ENCODE measurements around the gene WDCP. TPM values are rescaled to one million over a fixed set of nuclear protein-coding genes. Genes with fewer than 3 reads are reported as not detected.
A peak's percentile ranks its signal among the peaks of the same experiment; 100 is the strongest.
"Not testable (repeated sequence)": the region's sequence is repeated elsewhere in the genome, so short reads cannot be mapped to it uniquely, and the experiment has no call there.

WDCP gene
- total RNA-seq, 6 experiments from 2014 or later: 12.0 to 19.4 (median 13.5) TPM

- Mint-ChIP-seq H3K4me1 (ENCODE audit: low read depth) (peaks cover 26% of the 10 kb centered on the region), H3K36me3 (ENCODE audit: low read depth) (no peaks in the 10 kb centered on the region), H3K27ac (no peak overlapping the region; the same call in 1 of the 2 replicates), H3K27me3 (ENCODE audit: insufficient read depth) (no peaks in the 10 kb centered on the region; the same call in 1 of the 2 replicates), H3K4me3 (no peak overlapping the region), H3K9me3 (no peaks in the 10 kb centered on the region)
- TF ChIP-seq CTCF (IDR thresholded peaks at IDR 0.05): no peak
- DNase-seq: no peak
These were observed 1.7 kb upstream of the WDCP start for GRCh38 chr2:24048769-24049484.

- DNase-seq: no peak
- H3K36me3 Mint-ChIP-seq (ENCODE audit: low read depth): peaks cover 6% of the 10 kb centered on the region; the same call in 1 of the 2 replicates
- no peaks in the 10 kb centered on the region; the same call in 1 of the 2 replicates for H3K27me3 Mint-ChIP-seq (ENCODE audit: insufficient read depth)
- H3K4me1 Mint-ChIP-seq (ENCODE audit: low read depth): peaks cover 31% of the 10 kb centered on the region
- no peaks in the 10 kb centered on the region for H3K9me3 Mint-ChIP-seq
- peak overlapping the region; percentile 96 for H3K4me3 Mint-ChIP-seq
- TF ChIP-seq CTCF (IDR thresholded peaks at IDR 0.05): no peak
- H3K27ac Mint-ChIP-seq: peak overlapping the region; percentile 51; the same call in 1 of the 2 replicates
These were observed 477 bp upstream of the WDCP start for GRCh38 chr2:24047703-24048033.

- no peak for TF ChIP-seq CTCF (IDR thresholded peaks at IDR 0.05)
- no peak for DNase-seq
- Mint-ChIP-seq H3K4me3 (peak overlapping the region; percentile 96), H3K4me1 (ENCODE audit: low read depth) (peaks cover 31% of the 10 kb centered on the region), H3K36me3 (ENCODE audit: low read depth) (peaks cover 6% of the 10 kb centered on the region; the same call in 1 of the 2 replicates), H3K27ac (no peak overlapping the region), H3K27me3 (ENCODE audit: insufficient read depth) (no peaks in the 10 kb centered on the region; the same call in 1 of the 2 replicates), H3K9me3 (no peaks in the 10 kb centered on the region)
These were observed 627 bp downstream of the WDCP start for GRCh38 chr2:24046599-24046929.

- no peak for TF ChIP-seq CTCF (IDR thresholded peaks at IDR 0.05)
- Mint-ChIP-seq H3K27ac (no peak overlapping the region), H3K4me3 (peak overlapping the region; percentile 96)
These were observed 1.4 kb downstream of the WDCP start for GRCh38 chr2:24045511-24046508.

GRCh38 chr2:24043133-24043532 is 4.1 kb downstream of the WDCP start:
- not testable (repeated sequence) for H3K4me3 Mint-ChIP-seq; H3K9me3 Mint-ChIP-seq; H3K27ac Mint-ChIP-seq; DNase-seq; H3K27me3 Mint-ChIP-seq (ENCODE audit: insufficient read depth)
- Mint-ChIP-seq H3K4me1 (ENCODE audit: low read depth) (peaks cover 32% of the 10 kb centered on the region), H3K36me3 (ENCODE audit: low read depth) (peaks cover 18% of the 10 kb centered on the region)

More at GRCh38 chr2:24045511-24046508, 1.4 kb downstream of the WDCP start:
- Mint-ChIP-seq H3K4me1 (ENCODE audit: low read depth) (peaks cover 31% of the 10 kb centered on the region), H3K36me3 (ENCODE audit: low read depth) (peaks cover 6% of the 10 kb centered on the region; the same call in 1 of the 2 replicates), H3K9me3 (no peaks in the 10 kb centered on the region), H3K27me3 (ENCODE audit: insufficient read depth) (no peaks in the 10 kb centered on the region; the same call in 1 of the 2 replicates)
- DNase-seq: no peak

Measured in HFFc6 (cell line).